ENCODE data around the gene APBB3. TPM values are rescaled to one million over a fixed set of nuclear protein-coding genes. Genes with fewer than 3 reads are reported as not detected.
"Not testable (repeated sequence)": the region's sequence is repeated elsewhere in the genome, so short reads cannot be mapped to it uniquely, and the experiment has no call there.

The APBB3 gene, protein sequence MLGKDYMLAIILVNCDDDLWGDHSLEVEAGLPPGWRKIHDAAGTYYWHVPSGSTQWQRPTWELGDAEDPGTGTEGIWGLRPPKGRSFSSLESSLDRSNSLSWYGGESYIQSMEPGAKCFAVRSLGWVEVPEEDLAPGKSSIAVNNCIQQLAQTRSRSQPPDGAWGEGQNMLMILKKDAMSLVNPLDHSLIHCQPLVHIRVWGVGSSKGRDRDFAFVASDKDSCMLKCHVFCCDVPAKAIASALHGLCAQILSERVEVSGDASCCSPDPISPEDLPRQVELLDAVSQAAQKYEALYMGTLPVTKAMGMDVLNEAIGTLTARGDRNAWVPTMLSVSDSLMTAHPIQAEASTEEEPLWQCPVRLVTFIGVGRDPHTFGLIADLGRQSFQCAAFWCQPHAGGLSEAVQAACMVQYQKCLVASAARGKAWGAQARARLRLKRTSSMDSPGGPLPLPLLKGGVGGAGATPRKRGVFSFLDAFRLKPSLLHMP
- total RNA-seq = 14.1 TPM

DNA sequence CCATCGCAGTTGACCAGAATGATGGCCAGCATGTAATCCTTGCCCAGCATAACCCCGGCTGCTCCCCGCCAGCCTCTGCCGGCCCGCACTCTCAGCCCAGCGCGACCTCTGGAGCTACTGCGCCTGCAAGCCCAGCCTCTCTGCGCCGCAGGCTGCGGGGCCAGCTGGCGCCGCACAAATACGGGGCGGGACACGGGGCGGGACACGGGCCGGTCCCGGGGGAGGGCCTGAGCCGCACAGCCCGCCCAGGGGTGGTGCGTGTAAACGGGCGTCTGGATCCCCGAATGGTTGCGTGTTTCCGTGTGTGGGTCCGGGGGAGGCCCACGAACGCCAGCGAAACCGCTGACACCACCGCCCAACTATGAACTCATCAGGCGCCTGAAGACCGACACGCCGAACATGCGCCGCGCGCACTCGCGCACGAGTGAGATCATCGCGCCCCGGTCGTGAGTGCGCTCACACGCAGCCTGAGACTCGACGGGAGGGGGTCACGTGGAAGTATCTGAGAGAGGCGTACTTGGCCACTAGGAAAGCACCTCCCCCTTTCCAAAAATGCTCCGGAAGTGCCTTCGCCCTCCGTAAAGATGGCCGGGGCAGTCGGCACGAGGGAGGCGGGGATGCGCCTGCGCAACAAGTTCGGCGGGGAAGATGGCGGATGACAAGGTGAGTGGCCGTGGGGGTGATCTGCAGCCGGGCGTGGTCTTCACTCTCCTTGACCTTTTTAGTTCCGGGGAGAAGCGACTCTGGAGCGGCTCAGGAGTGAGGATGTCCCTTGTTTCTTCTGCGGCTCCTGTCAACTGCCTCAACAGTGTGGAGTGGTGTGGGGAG, at the start of gene APBB3, which contains the start of gene SLC35A4:
Gene APBB3 (minus strand): TSS at position 403 of the 828 bp plus-strand sequence. CDS start 353 bp downstream, at position 50.
Gene SLC35A4 (plus strand): TSS at position 633 of the 828 bp plus-strand sequence. CDS start 2,342 bp downstream, outside the sequence.
- peak; percentile 82 for ATAC-seq
- peak; percentile 97 for DNase-seq (ENCODE audit: low spot score)

DNA sequence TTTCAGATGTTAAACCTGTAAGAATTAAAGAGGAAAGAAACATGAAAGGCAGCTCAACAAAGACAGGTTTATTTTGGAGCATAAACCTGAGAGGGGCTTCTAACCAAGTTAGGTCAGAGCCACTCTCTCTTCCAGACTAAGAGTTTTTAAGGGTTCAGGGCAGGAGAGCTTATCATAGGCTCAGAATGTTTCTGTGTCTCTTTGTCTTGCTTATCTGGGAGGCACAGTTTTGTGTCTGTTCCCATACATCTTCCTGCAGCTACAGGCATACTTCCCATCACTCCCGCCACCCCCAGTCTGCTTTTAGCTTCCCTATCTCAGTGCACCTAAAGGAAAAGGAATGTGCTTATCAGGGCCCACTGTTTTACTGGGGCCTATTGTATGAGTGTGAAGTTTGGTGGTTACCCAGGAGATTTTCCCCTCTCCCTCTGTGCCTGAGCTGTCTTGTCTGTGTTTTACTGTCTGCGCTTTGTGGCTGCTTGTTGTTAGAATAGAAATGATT, 46.7 kb upstream of the APBB3 start:
- no peak for ATAC-seq
- DNase-seq (ENCODE audit: low spot score) = no peak

DNA sequence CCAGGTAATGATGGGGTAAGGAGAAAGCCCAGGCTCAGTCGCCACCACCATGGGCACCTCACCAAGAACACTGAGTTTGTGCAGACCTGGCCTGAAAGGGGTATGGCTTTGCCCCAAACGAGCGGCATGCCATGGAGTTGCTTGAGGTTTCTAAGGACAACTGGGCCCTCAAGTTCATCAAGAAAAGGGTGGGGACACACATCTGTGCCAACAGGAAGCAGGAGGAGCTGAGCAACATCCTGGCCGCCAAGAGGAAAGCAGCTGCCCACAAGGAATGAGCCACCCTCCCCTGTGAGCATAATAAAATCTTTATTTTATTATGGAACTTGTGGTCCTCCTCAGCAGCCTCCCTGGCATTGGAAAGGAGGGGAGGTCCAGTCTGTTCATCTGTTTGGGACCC, 44.7 kb upstream of the APBB3 start:
- DNase-seq (ENCODE audit: low spot score) (no peak), ATAC-seq (peak; percentile 16)

DNA sequence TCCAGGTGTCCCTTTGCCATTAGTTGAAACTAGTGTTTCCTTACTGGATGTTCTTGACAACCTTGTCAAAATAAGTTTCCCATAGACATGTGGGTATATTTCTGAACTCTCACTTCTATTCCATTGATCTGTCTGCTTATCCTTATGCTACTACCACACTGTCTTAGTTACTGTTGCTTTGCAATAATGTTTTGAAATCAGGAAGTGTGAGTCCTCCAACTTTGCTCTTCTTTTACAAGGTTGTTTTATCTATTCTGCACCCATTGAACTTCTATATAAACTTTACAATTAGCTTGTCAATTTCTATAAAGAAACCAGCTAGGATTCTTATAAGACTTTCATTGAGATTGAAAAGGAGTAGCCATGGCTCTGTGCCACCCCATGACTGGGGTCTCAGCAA, 44.3 kb upstream of the APBB3 start:
- no peak for ATAC-seq
- DNase-seq (ENCODE audit: low spot score) = no peak

DNA sequence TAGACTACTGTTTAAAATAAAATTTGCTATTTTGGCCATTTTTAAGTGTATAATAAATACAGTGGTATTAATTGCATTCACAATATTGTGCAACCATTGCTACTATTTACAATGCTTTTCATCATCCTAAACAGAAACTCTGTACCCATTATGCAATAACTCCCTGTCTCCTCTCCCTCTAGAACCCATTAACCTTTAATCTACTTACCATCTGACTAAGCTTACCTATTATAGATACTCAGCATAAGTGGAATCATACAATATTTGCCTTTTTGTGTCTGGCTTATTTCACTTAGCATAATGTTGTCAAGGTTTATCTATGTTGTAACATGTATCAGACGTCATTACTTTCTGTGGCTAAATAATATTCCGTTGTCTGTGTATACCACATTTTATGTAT, 42.6 kb upstream of the APBB3 start:
- no peak for DNase-seq (ENCODE audit: low spot score)
- peak; percentile 70 for ATAC-seq

DNA sequence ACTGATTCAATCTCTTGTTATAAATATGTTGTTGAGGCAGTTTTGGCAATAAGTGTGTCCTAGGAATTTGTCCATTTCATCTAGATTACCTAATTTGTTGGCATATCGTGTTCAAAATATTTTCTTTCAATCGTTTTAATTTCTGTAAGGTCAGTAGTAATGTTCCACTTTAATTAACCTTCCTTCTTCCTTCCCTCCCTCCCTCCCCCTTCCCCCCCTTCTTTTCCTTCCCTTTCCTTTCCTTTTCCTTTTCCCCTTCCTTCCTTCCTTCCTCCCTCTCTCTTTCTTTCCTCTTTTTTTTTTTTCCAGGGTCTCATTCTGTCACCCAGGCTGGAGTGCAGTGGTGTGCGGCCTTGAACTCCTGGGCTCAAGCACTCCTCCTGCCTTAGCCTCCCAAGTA, 41.5 kb upstream of the APBB3 start:
- no peak for ATAC-seq

DNA sequence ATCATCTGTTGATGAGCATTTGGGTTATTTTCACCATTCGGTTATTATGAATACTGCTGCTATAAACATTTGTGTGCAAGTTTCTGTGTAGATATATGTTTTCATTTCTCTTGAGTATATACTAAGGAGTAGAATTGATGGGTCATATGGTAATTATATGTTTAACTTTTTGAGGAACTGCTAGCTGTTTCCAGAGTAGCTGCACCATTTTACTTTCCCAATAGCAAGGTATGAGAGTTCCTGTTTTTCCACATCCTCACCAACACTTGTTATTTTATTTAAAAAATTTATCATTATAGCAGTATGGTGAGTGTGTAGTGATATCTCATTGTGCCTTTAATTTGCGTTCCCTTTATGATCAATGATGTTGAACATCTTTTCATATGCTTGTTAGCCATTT, 39.3 kb upstream of the APBB3 start:
- ATAC-seq = no peak

More for the DNA sequence above, 41.5 kb upstream of the APBB3 start:
- no peak for DNase-seq (ENCODE audit: low spot score)

DNA sequence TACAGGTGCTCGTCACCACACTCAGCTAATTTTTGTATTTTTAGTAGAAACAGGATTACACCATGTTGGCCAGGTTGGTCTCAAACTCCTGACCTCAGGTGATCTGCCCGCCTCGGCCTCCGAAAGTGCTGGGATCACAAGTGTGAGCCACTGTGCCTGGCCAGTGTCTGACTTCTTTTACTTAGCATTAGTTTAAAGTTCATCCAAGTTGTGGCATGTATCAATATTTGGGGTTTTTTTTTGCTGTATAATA, 39.0 kb upstream of the APBB3 start:
- ATAC-seq = not testable (repeated sequence)
- DNase-seq (ENCODE audit: low spot score) = peak; percentile 52

More for the DNA sequence above, 39.3 kb upstream of the APBB3 start:
- DNase-seq (ENCODE audit: low spot score) = no peak

DNA sequence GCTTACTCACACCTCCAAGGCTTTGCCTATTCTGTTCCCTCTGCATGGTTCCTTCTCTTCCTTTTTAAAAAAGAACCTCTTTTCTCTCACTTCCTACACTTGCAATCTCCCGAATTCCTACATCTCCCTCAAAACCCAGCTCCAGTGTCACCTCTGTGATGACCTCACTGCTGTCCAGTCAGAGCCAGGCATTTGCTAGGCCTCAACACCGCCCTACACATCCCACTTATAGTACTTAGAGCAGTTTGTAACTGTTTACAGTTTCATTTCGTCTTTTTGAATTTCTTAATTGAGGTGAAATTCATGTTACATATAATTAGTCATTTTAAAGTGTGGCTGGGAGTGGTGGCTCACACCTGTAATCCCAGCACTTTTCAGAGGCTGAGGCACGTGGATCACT, 37.7 kb upstream of the APBB3 start:
- peak; percentile 18 for ATAC-seq

DNA sequence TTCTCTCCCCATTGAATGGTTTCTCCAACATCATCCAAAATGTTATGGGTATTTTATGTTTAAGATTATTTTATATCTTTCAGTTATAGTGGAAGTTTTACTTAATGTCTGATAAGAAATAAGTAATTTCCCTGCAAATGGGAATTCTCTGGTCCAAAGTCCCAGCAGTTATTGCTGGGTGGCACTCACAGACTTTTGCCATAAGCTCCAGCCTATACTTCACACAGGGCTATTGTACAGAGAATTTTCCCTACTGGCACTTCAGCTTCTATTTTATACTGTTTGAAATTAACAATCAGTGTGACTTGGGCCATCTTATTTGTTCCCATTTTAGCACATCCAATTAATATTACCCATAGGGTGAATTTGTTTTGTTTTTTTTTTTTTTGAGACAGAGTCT, 35.7 kb upstream of the APBB3 start:
- ATAC-seq (no peak), DNase-seq (ENCODE audit: low spot score) (no peak)

More for the DNA sequence above, 37.7 kb upstream of the APBB3 start:
- no peak for DNase-seq (ENCODE audit: low spot score)

DNA sequence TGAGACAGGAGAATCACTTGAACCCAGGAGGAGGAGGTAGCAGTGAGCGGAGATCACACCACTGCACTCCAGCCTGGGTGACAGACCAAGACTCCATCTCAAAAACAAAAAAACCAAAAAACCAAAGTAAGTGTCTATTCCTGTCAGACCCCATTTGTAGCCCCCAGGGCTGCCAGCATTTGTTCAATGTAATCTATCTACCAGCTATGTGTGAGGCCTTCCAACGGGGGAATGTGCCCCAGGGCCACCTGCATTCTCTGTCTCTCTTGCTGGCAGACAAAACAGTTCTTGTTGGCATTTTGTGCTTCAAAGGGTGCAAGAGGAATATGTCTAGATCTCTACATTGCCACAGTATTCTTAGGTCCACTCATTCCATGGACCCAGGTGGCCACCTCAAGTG, 34.4 kb upstream of the APBB3 start:
- ATAC-seq (no peak), DNase-seq (ENCODE audit: low spot score) (no peak)

DNA sequence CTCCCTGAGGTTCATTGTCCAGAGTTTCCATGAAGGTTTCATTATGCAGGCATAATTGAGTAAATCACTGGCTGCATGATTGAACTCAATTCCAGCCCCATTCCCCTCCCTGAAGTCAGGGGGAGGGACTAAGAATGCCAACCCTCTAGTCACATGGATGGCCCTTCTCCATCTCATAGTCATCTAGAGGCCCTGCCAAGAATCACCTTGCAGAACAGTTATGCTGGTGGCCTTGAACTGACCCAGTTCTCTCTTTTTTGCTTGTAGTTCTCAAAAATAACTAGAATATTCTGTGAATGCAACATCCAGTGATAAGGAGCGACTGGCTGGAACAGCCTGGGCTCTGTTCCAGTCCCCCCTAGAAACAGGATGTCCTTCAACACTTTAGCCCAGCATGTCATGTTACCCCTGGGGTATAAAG, 31.9 kb upstream of the APBB3 start:
- ATAC-seq (peak; percentile 88), DNase-seq (ENCODE audit: low spot score) (peak; percentile 86)

DNA sequence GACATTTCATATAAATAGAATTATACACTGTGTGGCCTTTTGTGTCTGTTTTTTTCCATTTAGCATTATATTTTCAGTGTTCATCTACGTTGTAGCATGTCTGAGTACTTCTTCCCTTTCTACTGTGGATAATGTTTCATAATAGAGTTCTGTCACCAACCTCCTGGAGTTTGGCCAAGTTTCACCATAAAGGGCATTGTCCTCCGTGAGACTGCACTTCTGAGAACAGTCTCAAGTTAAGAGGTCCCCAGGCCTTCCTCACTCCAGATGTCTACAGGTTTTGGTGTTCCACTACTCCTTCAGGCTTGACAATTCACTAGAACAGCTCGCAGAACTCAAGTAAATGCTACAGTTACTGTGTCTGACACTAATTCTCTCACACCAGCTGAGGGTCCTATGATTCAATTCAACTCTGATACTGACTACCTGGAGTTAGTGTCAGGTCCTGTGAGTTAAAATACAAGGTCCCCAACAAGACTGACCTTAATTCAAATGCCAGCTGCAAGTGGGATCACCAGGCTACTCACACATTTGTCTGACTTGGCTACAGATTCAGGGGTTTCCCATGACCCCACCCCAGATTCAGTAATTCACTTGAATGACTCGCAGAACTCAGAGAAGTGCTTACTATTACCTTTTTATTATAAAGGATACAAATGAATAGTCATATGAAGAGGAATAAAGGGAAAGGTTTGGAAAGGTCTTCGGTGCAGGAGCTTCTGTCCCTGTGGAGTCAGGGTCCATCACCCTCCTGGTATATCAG, 31.3 kb upstream of the APBB3 start:
- peak; percentile 77 for DNase-seq (ENCODE audit: low spot score)

DNA sequence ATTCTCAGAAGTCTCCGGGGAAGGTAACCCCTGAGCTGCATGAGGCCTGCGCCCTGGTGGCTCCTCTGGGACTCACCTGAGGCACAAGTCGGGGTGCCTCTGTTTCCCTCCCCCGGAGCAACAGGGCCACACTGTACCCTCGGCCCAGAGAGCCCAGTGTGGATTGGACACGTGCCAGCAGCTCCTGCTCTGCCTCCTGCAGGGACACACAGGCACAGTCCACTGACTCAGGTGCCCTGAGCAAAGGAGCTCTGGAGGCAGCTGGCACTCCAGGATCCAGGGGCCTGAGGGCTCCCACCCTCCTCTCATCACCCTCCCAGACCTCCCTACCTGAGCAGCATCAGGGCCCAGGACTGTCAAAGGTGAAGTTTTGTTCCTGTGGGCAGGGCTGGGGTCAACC, 29.8 kb upstream of the APBB3 start:
- DNase-seq (ENCODE audit: low spot score) = peak; percentile 54
- ATAC-seq = no peak

More for the DNA sequence above, 31.3 kb upstream of the APBB3 start:
- ATAC-seq = peak; percentile 60

DNA sequence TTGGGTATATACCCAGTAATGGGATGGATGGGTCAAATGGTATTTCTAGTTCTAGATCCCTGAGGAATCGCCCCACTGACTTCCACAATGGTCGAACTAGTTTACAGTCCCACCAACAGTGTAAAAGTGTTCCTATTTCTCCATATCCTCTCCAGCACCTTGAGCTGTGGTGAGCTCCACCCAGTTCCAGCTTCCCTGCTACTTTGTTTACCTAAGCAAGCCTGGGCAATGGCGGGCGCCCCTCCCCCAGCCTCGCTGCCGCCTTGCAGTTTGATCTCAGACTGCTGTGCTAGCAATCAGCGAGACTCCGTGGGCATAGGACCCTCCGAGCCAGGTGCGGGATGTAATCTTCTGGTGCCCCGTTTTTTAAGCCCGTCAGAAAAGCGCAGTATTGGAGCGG, 28.7 kb upstream of the APBB3 start:
- ATAC-seq; DNase-seq (ENCODE audit: low spot score): not testable (repeated sequence)

DNA sequence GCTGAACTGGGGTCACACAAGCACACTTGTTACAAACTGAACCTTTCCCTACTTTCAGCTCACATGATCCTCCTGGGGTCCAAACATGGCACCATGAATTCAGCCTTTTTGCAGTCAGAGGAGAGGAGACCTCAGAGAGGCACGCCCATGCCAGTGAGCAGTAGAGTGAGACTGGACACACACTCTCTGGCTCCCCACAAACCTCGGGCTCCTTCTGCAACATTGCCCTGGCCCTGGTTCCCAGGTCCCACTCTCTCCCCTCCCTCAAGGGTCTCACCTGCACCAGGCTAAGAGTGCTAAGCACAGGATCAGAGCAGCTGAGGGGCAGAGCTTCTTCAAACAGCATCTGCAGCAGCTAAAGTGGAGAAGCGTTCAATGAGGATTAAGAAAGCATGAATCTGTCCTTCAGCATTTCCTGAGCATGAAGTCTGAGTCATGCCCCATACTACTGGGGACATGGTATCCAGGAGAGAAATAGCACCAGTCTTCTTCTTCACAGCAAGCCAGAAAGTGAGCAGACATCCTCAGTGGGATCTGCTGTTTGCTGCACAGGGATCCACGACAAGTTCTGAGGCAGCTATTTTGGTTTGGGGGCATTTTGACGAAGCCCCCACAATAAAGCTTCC, 27.5 kb upstream of the APBB3 start:
- ATAC-seq (no peak), DNase-seq (ENCODE audit: low spot score) (no peak)

DNA sequence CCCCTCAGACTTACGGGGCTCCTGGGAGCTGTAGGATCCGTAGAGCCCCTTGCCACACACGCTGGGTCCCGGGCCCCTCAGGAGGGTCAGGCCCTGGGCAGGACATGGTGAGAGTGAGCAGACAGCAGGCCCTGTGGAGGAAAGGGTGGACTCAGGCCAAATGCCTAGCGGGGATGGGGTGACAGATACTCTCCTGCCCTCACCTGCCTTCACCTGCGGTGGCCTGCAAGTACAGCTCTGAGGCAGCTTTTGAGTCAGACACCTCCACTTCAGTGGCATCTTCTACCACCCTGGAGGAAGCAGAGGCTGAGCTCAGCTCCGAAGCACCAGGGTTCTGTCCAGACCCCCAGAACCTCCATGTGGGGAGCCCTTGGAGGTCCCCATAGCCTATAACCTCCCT, 26.5 kb upstream of the APBB3 start:
- DNase-seq (ENCODE audit: low spot score) (no peak), ATAC-seq (no peak)

DNA sequence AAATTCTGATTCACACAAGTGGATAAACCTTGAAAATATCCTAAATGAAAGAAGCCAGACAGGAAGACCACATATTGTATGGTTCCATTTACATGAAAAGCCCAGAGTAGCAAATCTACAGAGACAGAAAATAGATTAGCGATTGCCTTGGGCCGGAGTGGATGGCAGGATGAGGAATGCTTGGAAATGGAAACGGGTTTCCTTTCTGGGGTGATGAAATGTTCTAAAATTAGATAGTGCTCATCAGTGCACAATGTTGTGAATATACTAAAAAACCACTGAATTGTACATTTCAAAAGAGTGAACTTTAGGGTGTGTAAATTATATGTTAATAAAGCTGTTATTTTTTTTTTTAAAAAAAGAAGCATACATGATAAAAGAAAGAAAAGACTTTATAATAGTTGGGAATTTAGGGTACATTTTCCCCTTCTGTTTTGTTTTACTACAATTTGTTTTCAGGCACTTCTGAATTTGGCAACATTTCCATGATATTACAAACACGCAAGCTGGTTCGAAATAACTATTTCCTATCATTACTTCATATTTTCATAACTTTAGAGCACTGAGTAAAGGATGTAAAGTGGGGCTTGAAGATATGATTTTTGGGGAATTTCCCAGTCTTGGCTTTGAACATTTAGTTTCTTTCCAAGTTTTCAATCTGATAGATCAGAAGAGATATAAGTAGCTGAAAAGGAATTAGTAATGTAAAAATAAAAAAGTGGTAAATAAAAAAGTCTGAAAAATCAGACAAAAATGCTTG, 24.1 kb upstream of the APBB3 start:
- ATAC-seq = no peak
- DNase-seq (ENCODE audit: low spot score) = no peak

DNA sequence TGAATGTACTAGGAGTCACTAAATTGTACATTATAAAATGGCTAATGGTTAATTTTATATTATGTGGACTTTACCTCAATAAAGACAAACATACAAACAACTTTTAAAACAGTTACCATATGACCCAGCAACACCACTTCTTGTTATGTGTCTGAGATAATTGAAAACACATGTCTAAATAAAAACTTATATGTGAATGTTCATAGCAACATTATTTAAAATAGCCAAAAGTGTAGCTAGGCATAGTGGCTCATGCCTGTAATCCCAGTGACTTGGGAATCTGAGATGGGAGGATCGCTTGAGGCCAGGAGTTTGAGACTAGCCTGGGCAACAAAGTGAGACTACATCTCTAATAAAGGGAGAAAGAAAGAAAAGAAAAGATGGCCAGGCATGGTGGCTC, 23.1 kb upstream of the APBB3 start:
- no peak for DNase-seq (ENCODE audit: low spot score)
- no peak for ATAC-seq

Data from left lobe of liver (tissue), 2 donors.